ENCODE data around the gene TPSD1. TPM values are rescaled to one million over a fixed set of nuclear protein-coding genes. Genes with fewer than 3 reads are reported as not detected.

The TPSD1 gene
- total RNA-seq, 2 donors from 2014 or later: not detected

DNA sequence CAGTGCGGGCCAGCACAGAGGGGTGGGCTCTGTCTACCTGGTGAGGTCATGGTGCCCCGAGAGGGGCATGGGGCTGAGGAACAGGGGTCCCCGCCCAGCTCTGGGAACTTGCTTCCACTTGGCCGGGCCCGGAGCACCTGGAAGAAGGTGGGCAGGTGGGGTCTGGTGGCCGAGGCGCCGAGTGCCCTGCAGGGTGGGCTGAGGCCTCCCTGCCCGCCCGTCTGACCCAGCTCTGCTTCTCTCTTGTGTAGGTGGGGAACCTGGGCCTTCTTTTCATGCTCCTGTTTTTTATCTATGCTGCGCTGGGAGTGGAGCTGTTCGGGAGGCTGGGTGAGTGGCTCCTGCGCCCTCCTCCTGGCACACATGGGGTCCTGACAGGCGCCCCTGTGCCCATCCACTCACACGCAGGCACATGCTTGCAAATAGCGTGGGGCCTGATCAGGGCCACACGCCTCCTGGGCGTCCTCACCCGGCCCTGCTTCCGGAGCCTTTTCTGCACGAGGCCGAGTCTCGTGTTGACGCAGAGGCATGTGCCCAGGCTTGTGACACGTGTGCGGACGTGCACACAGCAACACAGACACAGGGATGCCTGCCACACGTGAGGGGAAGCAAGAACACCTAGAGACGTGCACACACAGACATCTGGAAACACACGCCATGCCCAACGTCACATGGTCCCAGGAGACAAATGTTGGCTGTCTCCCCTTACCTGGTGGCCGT lies 39.0 kb upstream of the TPSD1 start:
- no peak overlapping the region for H3K27ac Mint-ChIP-seq

DNA sequence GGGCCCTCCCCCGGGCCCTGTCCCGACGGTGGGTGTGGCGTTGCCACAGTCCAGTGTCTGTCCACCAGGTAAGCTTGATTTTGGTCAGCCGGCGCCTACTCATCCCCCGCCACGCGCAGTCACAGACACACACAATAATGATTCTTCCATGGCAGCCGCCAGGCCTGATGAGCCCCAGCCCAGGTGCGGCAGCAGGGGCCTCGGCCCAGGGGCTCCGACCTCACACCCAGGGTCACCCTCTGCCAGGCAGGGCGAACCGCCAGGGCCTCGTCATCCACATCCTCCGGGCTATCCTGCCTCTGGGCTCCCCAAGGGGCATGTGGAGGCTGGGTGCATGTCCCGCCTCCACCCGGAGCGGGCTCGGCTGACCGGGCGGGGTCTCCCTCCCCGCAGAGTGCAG lies 38.3 kb upstream of the TPSD1 start:
- Mint-ChIP-seq H3K36me3 (no peaks in the 10 kb centered on the region), H3K27me3 (no peaks in the 10 kb centered on the region), H3K4me3 (no peak overlapping the region), H3K9me3 (no peaks in the 10 kb centered on the region), H3K27ac (no peak overlapping the region), H3K4me1 (ENCODE audit: low read depth in 2 of 2) (no peaks in the 10 kb centered on the region)
- DNase-seq (ENCODE audit: low spot score): no peak
- no peak for ATAC-seq

More for the DNA sequence above, 39.0 kb upstream of the TPSD1 start:
- no peak for ATAC-seq
- Mint-ChIP-seq H3K4me1 (ENCODE audit: low read depth in 2 of 2) (no peaks in the 10 kb centered on the region), H3K36me3 (no peaks in the 10 kb centered on the region), H3K9me3 (no peaks in the 10 kb centered on the region), H3K27me3 (no peaks in the 10 kb centered on the region), H3K4me3 (no peak overlapping the region)
- DNase-seq (ENCODE audit: low spot score): no peak

DNA sequence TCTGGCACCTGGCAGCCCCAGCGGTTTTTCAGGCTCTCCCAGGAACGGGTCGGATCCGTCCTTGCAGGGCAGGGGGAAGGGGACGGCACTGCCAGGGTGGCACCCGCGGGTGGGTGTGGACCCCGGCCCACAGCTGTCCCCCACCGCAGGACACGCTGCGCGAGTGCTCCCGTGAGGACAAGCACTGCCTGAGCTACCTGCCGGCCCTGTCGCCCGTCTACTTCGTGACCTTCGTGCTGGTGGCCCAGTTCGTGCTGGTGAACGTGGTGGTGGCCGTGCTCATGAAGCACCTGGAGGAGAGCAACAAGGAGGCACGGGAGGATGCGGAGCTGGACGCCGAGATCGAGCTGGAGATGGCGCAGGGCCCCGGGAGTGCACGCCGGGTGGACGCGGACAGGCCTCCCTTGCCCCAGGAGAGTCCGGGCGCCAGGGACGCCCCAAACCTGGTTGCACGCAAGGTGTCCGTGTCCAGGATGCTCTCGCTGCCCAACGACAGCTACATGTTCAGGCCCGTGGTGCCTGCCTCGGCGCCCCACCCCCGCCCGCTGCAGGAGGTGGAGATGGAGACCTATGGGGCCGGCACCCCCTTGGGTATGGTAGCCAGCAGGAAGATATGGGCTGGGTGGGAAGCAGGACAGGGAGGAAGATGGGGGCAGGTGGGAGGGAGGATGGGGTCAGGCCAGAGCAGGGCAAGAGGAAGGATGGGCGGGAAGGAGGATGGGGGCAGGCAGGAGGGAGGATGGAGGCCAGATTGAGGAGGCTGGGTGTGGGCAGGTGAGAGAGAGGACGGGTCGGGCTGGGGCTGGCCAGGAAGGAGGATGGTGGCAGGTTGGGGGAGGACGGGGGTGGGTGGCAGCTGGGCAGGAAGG lies 37.6 kb upstream of the TPSD1 start:
- H3K36me3 Mint-ChIP-seq: no peaks in the 10 kb centered on the region
- no peaks in the 10 kb centered on the region for H3K4me1 Mint-ChIP-seq (ENCODE audit: low read depth in 2 of 2)
- no peak overlapping the region for H3K4me3 Mint-ChIP-seq
- ATAC-seq: no peak
- no peaks in the 10 kb centered on the region for H3K9me3 Mint-ChIP-seq
- H3K27ac Mint-ChIP-seq: no peak overlapping the region
- H3K27me3 Mint-ChIP-seq: no peaks in the 10 kb centered on the region
- DNase-seq (ENCODE audit: low spot score): no peak

DNA sequence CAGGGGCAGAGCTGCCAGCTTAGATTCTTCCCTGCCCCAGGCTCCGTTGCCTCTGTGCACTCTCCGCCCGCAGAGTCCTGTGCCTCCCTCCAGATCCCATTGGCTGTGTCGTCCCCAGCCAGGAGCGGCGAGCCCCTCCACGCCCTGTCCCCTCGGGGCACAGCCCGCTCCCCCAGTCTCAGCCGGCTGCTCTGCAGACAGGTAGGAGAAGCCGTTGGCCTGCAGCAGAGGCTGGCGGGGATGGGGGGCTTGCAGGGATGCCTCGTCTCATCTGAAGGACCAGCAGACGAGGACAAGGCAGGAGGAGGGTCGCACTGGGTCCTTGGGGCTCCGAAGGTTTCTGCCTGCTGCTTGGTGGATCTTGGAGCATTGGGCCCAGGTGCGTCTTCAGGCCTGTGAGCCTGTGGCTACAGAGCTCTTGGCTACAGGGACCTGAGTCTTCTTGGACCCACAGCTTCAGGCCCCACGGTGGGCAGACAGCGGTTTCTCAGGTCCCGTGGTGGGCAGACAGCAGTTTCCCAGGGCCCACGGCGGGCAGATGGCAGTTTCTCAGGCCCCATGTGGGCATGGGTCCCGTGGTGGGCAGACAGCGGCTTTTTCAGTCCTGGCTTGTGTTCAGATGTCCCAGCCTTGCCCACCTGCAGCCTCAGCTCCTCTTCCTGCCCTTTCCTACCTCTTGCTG lies 36.8 kb upstream of the TPSD1 start:
- Mint-ChIP-seq H3K27ac (no peak overlapping the region), H3K4me3 (no peak overlapping the region), H3K36me3 (no peaks in the 10 kb centered on the region), H3K9me3 (no peaks in the 10 kb centered on the region), H3K27me3 (no peaks in the 10 kb centered on the region), H3K4me1 (ENCODE audit: low read depth in 2 of 2) (no peaks in the 10 kb centered on the region)
- ATAC-seq (no peak), DNase-seq (ENCODE audit: low spot score) (no peak)

DNA sequence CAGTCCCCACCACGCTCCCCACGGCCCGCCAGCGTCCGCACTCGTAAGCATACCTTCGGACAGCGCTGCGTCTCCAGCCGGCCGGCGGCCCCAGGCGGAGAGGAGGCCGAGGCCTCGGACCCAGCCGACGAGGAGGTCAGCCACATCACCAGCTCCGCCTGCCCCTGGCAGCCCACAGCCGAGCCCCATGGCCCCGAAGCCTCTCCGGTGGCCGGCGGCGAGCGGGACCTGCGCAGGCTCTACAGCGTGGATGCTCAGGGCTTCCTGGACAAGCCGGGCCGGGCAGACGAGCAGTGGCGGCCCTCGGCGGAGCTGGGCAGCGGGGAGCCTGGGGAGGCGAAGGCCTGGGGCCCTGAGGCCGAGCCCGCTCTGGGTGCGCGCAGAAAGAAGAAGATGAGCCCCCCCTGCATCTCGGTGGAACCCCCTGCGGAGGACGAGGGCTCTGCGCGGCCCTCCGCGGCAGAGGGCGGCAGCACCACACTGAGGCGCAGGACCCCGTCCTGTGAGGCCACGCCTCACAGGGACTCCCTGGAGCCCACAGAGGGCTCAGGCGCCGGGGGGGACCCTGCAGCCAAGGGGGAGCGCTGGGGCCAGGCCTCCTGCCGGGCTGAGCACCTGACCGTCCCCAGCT lies 35.7 kb upstream of the TPSD1 start:
- Mint-ChIP-seq H3K9me3 (no peaks in the 10 kb centered on the region), H3K4me3 (no peak overlapping the region), H3K4me1 (ENCODE audit: low read depth in 2 of 2) (no peaks in the 10 kb centered on the region), H3K36me3 (no peaks in the 10 kb centered on the region), H3K27ac (no peak overlapping the region), H3K27me3 (no peaks in the 10 kb centered on the region)
- DNase-seq (ENCODE audit: low spot score) (no peak), ATAC-seq (no peak)

DNA sequence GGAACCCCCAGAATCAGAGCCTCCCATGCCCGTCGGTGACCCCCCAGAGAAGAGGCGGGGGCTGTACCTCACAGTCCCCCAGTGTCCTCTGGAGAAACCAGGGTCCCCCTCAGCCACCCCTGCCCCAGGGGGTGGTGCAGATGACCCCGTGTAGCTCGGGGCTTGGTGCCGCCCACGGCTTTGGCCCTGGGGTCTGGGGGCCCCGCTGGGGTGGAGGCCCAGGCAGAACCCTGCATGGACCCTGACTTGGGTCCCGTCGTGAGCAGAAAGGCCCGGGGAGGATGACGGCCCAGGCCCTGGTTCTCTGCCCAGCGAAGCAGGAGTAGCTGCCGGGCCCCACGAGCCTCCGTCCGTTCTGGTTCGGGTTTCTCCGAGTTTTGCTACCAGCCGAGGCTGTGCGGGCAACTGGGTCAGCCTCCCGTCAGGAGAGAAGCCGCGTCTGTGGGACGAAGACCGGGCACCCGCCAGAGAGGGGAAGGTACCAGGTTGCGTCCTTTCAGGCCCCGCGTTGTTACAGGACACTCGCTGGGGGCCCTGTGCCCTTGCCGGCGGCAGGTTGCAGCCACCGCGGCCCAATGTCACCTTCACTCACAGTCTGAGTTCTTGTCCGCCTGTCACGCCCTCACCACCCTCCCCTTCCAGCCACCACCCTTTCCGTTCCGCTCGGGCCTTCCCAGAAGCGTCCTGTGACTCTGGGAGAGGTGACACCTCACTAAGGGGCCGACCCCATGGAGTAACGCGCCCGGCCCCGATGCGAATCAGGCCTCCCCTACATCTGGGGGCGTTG lies 34.8 kb upstream of the TPSD1 start:
- H3K9me3 Mint-ChIP-seq: no peaks in the 10 kb centered on the region

DNA sequence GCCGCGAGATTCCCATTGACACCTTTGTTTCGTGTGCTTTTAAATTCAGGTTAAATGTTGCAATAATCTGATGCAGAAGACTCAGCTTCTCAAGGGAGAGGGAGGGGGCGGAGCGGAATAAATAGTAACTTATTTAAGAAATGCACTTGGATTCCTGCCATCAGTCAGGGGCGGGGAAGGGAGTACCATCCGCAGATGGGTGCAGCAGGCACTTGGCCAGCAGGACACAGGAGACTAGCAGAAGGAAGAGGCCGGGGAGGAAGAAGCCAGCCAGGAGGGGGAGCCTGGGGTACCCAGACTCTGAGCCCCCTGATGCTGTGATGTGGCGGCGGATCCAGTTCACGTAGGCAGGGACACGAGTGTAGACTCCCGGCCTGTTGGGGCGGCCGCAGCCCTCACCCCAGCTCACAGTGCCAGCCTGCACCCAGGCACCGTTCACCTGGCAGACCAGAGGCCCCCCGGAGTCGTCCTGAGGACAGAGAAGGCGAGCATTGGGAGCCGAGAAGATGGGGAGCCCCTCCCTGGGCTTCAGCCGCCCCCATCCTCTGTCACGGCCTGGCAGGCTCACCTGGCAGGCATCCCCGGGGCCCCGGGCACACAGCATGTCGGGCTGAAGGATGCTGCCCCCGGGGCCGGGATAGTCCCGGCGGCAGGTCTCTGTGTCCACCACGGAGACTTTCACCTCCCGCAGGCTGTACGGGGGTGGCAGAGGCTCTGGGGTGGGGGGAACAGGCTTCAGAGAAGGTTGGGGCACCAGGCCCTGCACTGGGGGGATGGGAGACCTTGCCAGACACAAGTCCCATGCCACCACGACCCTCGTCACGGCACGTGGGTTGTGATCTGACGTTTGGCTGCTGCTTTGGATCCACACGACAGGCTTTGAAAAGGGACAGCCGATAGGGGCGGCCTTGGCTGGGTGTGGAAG lies 34.0 kb upstream of the TPSD1 start:
- H3K4me3 Mint-ChIP-seq: no peak overlapping the region
- no peaks in the 10 kb centered on the region for H3K9me3 Mint-ChIP-seq
- no peaks in the 10 kb centered on the region for H3K4me1 Mint-ChIP-seq (ENCODE audit: low read depth in 2 of 2)
- DNase-seq (ENCODE audit: low spot score): no peak
- no peaks in the 10 kb centered on the region for H3K27me3 Mint-ChIP-seq
- no peak overlapping the region for H3K27ac Mint-ChIP-seq
- H3K36me3 Mint-ChIP-seq: no peaks in the 10 kb centered on the region
- no peak for ATAC-seq

More for the DNA sequence above, 34.8 kb upstream of the TPSD1 start:
- no peaks in the 10 kb centered on the region for H3K27me3 Mint-ChIP-seq
- ATAC-seq: no peak
- no peak overlapping the region for H3K4me3 Mint-ChIP-seq
- DNase-seq (ENCODE audit: low spot score): no peak
- H3K4me1 Mint-ChIP-seq (ENCODE audit: low read depth in 2 of 2): no peaks in the 10 kb centered on the region
- H3K36me3 Mint-ChIP-seq: no peaks in the 10 kb centered on the region
- H3K27ac Mint-ChIP-seq: no peak overlapping the region

DNA sequence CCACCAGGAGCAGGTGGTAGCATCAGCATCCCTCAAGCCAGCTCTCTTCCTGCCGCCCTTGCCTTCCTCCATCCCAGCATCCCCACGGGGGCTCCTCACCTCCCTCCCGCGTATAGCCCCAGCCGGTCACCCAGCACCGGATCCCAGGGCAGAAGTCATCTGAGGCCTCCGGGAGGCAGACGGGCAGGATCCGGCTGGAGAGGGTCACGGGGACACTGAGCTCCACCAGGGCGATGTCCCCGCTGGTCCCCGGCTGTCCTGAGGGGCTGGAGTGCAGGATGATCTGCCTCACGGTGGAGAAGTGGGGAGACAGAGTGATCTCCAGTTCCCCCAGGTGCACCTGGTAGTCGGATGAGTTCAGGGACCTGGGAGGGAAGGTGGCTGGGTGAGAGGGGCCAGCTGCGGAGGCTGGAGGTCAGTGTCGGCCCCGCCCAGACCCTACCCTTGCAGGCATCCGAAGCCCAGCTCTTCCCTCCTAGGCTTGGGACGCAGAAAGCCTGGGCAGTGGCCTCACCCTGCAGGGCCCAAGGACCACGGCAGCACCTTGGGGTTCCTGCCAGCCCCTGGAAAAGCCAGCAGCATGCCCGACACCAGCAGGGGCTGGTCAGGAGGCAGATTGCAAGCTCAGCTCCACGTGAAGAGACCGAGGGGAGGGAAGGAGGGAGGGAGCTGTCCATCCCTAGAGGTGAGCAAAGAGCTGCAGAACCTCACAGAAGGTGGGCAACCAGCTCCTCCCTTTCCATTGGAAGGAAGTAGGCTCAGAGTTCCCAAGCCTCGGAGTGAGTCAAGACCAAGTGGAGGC lies 33.1 kb upstream of the TPSD1 start:
- Mint-ChIP-seq H3K27me3 (no peaks in the 10 kb centered on the region), H3K9me3 (no peaks in the 10 kb centered on the region), H3K4me1 (ENCODE audit: low read depth in 2 of 2) (no peaks in the 10 kb centered on the region), H3K36me3 (no peaks in the 10 kb centered on the region), H3K27ac (no peak overlapping the region), H3K4me3 (no peak overlapping the region)
- DNase-seq (ENCODE audit: low spot score): no peak
- ATAC-seq: no peak

DNA sequence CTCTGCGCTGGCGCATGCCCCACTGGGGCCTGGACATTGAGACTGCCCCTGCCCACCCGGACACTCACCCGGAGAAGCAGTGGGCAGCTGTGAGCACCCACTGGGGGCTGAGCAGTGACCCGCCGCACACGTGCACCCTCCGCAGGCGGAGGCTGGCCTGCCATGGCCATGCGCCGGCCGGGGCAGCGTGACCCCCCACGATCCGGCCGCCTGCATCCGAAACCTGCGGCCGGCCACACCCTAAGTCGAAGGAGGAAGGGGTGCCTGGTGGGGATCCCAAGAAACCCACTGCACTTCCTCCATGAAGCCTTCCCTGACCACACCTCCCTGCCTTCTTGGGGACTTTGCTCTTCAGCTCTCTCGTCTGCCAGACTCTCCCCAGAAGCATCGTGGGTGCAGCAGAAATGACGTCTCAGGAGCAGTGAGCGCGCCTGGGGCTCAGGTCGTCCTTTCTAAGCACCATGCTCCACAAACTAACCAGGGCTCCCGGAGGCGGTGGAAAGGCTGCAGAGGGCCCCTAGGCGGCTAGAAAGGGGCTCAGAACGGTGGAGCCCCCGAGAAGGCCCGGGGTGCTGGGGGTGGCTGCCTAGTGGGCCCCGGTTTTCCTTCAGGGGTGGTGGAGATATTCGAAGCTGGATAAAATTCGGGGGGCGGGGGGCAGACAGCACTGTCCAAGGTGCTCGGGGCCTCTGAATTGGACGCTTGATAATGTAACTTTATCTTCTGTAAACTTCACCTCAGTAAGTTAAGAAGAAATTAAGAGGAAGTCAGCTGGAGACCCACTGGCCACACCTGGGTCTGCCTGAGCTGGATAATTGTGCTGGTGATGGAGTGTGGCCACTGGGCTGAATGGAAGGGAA lies 32.3 kb upstream of the TPSD1 start:
- Mint-ChIP-seq H3K9me3 (no peaks in the 10 kb centered on the region), H3K27ac (no peak overlapping the region), H3K36me3 (no peaks in the 10 kb centered on the region), H3K4me1 (ENCODE audit: low read depth in 2 of 2) (no peaks in the 10 kb centered on the region), H3K27me3 (no peaks in the 10 kb centered on the region), H3K4me3 (no peak overlapping the region)
- ATAC-seq (no peak), DNase-seq (ENCODE audit: low spot score) (no peak)

DNA sequence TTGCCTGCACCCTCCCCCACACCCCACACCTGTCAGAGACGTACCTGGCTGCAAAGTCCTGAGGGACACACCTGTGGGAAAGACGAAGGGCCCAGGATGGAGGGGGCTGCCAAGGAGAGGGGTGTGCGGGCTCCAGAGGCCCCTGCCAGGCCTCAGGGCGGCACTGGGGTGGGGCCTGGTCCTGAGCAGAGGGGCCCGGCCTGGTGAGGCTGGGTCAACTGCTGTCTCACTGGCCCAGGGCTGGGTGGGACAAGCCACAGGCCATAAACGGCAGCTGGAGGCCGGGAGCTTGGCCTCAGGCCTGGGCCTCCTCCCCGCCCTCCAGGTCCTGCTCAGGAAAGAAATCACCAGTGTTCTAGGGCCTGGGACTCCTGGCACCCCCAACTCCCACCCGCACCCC lies 31.3 kb upstream of the TPSD1 start:
- Mint-ChIP-seq H3K4me3 (no peak overlapping the region), H3K27ac (no peak overlapping the region), H3K36me3 (no peaks in the 10 kb centered on the region), H3K27me3 (no peaks in the 10 kb centered on the region), H3K4me1 (ENCODE audit: low read depth in 2 of 2) (no peaks in the 10 kb centered on the region), H3K9me3 (no peaks in the 10 kb centered on the region)
- no peak for ATAC-seq
- DNase-seq (ENCODE audit: low spot score): no peak

DNA sequence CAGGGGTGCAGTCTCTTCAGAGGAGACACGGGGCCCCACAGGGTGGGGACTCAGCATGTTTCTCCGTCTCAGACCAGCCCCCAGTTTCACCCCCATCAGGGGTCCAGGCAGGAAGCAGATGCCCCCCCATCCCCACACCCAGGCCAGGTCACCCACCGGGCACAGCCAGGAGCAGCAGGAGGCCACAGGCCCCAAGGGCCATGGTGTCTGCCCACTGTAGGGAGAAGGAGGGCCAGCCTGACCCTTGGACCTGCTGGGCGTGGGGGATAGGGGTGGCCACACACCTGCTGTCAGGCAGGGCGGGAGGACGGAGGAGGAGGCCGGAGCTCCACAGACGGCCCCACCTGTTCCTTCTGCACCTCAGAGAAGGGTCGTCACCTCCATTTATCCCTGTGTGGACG lies 30.8 kb upstream of the TPSD1 start, which contains the start of gene TPSG1:
Gene TPSG1 (minus strand): TSS at position 218 of the 401 bp plus-strand sequence. CDS start 16 bp downstream, at position 202.
- no peaks in the 10 kb centered on the region for H3K9me3 Mint-ChIP-seq
- DNase-seq (ENCODE audit: low spot score) (no peak), ATAC-seq (no peak)
- H3K27me3 Mint-ChIP-seq: no peaks in the 10 kb centered on the region
- H3K36me3 Mint-ChIP-seq: no peaks in the 10 kb centered on the region
- H3K4me3 Mint-ChIP-seq: no peak within 1 kb of the TSS
- H3K27ac Mint-ChIP-seq: no peak within 1 kb of the TSS
- no peaks in the 10 kb centered on the region for H3K4me1 Mint-ChIP-seq (ENCODE audit: low read depth in 2 of 2)
